Measurements from ENCODE around the gene PSMD1. TPM values are rescaled to one million over a fixed set of nuclear protein-coding genes. Genes with fewer than 3 reads are reported as not detected.

PSMD1 gene
- total and polyA plus RNA-seq, 2 donors (not counting 3 experiments of a cell fraction or from before 2014, with no cell fraction given), result 163 to 209 TPM

- H3K4me2 ChIP-seq (ENCODE audit: insufficient read depth, low read length), result peak overlapping the region; percentile 68
- H3K4me1 ChIP-seq (ENCODE audit: control insufficient read depth, extremely low read depth, insufficient read depth, low read length), result peaks cover 13% of the 10 kb centered on the region
- BruUV-seq (replicated peaks), result no TSS peak
- ChIA-PET CTCF (interaction anchor here (3.9 to 11.0 kb wide), 2 partner anchors 88 to 95 kb away, joined by 28 to 226 read pairs; no protein-coding TSS in a partner anchor), POLR2A (interaction anchor here (0.7 kb wide), 1 partner anchor 25 kb away, joined by 3 read pairs; no protein-coding TSS in a partner anchor)
- H4K20me1 ChIP-seq (replicated peaks; ENCODE audit: control insufficient read depth, extremely low read depth, insufficient read depth, low read length), result no peaks in the 10 kb centered on the region
- DNase-seq (ENCODE audit: low read depth, low spot score), result no peak
- H3K9ac ChIP-seq (replicated peaks; ENCODE audit: extremely low read depth, insufficient read depth, low read length), result peak overlapping the region; percentile 61
- TF ChIP-seq JUN (IDR thresholded peaks at IDR 0.05; ENCODE audit: borderline replicate concordance, insufficient read depth, insufficient read length, low read depth) (no peak), FOS (IDR thresholded peaks at IDR 0.05; ENCODE audit: borderline replicate concordance, insufficient read depth, low read length) (peak; percentile 8)
- no peaks in the 10 kb centered on the region for H3K36me3 ChIP-seq (ENCODE audit: control insufficient read depth in 2 of 2, extremely low read depth in 1 of 2, insufficient read depth in 2 of 2, low read length in 2 of 2)
- no peaks in the 10 kb centered on the region for H3K27me3 ChIP-seq (ENCODE audit: control insufficient read depth in 2 of 2, insufficient read depth in 2 of 2, low read length in 2 of 2)
- dilution Hi-C loops (cut with MboI; ENCODE audit: extremely low pct_ligation_motif_present, low sequenced_read_pairs) (no loop called here), intact Hi-C loops (cut with micrococcal nuclease) (no loop called here)
- H2AFZ ChIP-seq (ENCODE audit: low read depth, low read length), result peak overlapping the region; percentile 92
- H3K79me2 ChIP-seq (ENCODE audit: control insufficient read depth, insufficient read depth, low read length), result no peaks in the 10 kb centered on the region
- peak overlapping the region; percentile 60 to 91 (median 81) for H3K4me3 ChIP-seq (replicated peaks in 1 of 3; ENCODE audit: insufficient read depth in 1 of 3, low read depth in 1 of 3, low read length in 3 of 3)
- no peaks in the 10 kb centered on the region for H3K9me1 ChIP-seq (replicated peaks; ENCODE audit: control insufficient read depth, extremely low read depth, insufficient read depth, low read length)
- no peak for FAIRE-seq
- no peaks in the 10 kb centered on the region for H3K9me3 ChIP-seq (replicated peaks; ENCODE audit: control insufficient read depth, insufficient read depth, low read length)
- no peak overlapping the region for H3K27ac ChIP-seq (ENCODE audit: insufficient read depth, low read depth, low read length)
Measured at GRCh38 chr2:231199219-231199618, 142.6 kb downstream of the PSMD1 start.

GRCh38 chr2:231200805-231201474, 144.3 kb downstream of the PSMD1 start:
- Histone ChIP-seq H4K20me1 (replicated peaks; ENCODE audit: control insufficient read depth, extremely low read depth, insufficient read depth, low read length) (no peaks in the 10 kb centered on the region), H3K27ac (ENCODE audit: insufficient read depth, low read depth, low read length) (no peak overlapping the region), H3K9me3 (replicated peaks; ENCODE audit: control insufficient read depth, insufficient read depth, low read length) (no peaks in the 10 kb centered on the region), H3K9ac (replicated peaks; ENCODE audit: extremely low read depth, insufficient read depth, low read length) (no peak overlapping the region), H3K4me2 (ENCODE audit: insufficient read depth, low read length) (no peak overlapping the region), H3K4me1 (ENCODE audit: control insufficient read depth, extremely low read depth, insufficient read depth, low read length) (peaks cover 13% of the 10 kb centered on the region), H3K27me3 (ENCODE audit: control insufficient read depth in 2 of 2, insufficient read depth in 2 of 2, low read length in 2 of 2) (no peaks in the 10 kb centered on the region), H3K79me2 (ENCODE audit: control insufficient read depth, insufficient read depth, low read length) (no peaks in the 10 kb centered on the region), H3K4me3 (replicated peaks in 1 of 3; ENCODE audit: insufficient read depth in 1 of 3, low read depth in 1 of 3, low read length in 3 of 3) (no peak overlapping the region), H3K9me1 (replicated peaks; ENCODE audit: control insufficient read depth, extremely low read depth, insufficient read depth, low read length) (no peaks in the 10 kb centered on the region), H3K36me3 (ENCODE audit: control insufficient read depth in 2 of 2, extremely low read depth in 1 of 2, insufficient read depth in 2 of 2, low read length in 2 of 2) (no peaks in the 10 kb centered on the region), H2AFZ (ENCODE audit: low read depth, low read length) (no peak overlapping the region)
- FAIRE-seq (no peak), DNase-seq (ENCODE audit: low read depth, low spot score) (no peak)
- TF ChIP-seq GATA2 (IDR thresholded peaks at IDR 0.05; ENCODE audit: insufficient read depth, insufficient read length, low read depth, low read length) (no peak), POLR2A (IDR thresholded peaks at IDR 0.05; ENCODE audit: low read depth, low read length) (no peak), CTCF (IDR thresholded peaks at IDR 0.05; ENCODE audit: extremely low read depth in 1 of 2, insufficient read depth in 1 of 2, low read depth in 1 of 2, low read length in 2 of 2) (no peak), POLR2AphosphoS5 (IDR thresholded peaks at IDR 0.05; ENCODE audit: insufficient read depth, low read depth, low read length) (no peak), FOS (IDR thresholded peaks at IDR 0.05; ENCODE audit: borderline replicate concordance, insufficient read depth, low read length) (no peak), EZH2 (IDR thresholded peaks at IDR 0.05; ENCODE audit: borderline replicate concordance, low read depth, low read length, severe bottlenecking) (no peak)
- dilution Hi-C loops (cut with MboI; ENCODE audit: extremely low pct_ligation_motif_present, low sequenced_read_pairs), result no loop called here
- BruUV-seq (replicated peaks), result no TSS peak
- intact Hi-C loops (cut with micrococcal nuclease), result no loop called here
- ChIA-PET CTCF (interaction anchor here (0.8 to 2.4 kb wide), 3 partner anchors 77 to 251 kb away, joined by 3 to 8 read pairs (median 3); no protein-coding TSS in a partner anchor), POLR2A (no interaction called here)
